AG20443 (cell line): Measurements from ENCODE around the gene RRBP1.

ENCODE experiments used
- DNase-seq: peaks from one replicate; pipeline ENCODE4 v3.0.0; 2012; ENCODE audit warnings: low spot score, mixed read lengths

RRBP1 gene

DNA sequence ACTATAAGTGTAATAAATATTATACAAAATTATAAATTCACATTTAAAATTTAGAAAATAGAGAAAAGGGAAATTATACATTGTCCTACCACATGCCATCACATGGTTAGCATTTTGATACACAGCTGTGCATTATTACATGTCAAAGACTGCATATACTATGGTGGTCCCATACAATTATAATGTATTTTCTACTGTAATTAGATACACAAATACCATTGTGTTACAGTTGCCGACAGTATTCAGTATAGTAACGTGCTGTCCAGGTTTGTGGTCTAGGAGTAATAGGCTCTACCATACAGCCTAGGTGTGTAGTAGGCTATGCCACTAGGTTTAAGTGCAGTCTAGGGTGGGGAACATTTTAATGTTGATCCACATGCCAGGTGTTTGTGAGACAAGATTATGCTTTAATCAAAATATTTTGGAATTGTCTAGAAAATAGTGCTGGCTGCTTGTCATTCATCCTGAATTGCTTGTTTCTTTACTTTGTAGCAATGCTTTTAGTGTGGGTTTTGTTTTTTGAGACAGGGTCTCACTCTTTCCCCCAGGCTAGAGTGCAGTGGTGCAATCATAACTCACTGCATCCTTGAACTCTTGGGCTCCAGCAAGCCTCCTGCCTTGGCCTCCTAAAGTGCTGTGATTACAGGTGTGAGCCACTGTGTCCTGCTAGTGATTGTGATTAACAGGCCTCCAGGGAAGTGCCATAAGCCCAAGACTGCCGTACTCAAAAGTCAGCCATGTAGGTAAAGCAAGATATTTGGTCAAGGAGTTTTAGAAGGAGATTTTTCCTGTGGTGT lies 73.1 kb downstream of the RRBP1 start:
- no peak for DNase-seq

DNA sequence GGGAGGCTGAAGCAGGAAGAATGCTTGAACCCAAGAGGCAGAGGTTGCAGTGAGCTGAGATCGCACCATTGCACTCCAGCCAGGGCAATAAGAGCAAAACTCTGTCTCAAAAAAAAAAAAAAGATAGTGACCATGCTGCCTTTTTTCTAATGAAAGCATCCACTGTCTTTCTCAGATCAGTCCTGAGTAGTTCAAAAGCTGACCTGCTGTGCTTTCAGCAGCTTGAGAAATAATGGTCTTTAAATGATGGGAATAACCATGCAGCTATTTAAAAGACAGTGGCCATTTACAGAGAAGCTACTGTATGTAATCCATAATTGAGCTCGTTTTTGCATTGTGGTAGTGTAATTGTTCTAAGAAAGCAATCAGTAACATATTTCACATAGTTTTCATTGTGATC lies 76.0 kb downstream of the RRBP1 start:
- DNase-seq: no peak

DNA sequence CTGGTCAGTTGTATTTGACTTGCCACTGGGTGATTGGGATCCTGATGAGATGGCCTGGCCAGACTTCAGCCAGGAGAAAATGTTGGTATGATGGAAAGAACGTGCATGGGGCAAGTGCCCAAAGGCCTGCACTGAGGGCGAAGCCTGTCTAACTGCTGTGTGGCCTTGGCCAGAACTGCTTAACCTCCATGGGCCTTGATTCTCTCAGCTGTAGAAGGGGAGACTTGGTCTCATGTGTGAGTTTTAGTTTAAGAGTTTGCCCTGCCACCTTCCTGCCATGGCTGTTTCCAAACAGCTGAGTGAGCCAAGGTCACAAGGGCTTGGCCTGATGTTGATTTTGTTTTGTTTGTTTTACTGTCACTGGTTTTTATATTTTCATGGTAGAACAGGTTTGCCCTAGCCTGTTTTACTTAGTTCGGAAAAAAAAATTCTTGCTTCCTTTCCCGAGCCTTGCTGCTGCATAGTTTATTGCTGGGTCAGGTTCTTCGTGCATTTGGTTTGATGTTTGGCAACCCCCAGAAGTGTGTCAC lies 76.8 kb downstream of the RRBP1 start:
- no peak for DNase-seq

DNA sequence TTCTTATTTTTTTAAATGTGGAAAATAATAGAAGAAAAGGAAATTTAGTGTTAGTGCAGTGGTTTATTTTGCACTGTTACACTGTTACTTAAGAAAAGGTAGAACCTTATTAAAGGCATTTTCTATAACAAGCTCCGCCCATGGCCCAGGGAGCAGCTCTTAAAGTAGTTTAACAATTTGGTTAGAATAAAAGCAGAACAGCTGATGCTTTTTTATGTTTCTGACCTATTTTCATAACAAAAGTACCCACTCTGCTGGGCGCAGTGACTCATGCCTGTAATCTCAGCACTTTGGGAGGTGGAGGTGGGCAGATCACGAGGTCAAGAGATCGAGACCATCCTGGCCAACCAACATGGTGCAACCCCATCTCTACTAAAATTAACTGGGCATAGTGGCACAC lies 79.5 kb downstream of the RRBP1 start:
- DNase-seq: no peak

DNA sequence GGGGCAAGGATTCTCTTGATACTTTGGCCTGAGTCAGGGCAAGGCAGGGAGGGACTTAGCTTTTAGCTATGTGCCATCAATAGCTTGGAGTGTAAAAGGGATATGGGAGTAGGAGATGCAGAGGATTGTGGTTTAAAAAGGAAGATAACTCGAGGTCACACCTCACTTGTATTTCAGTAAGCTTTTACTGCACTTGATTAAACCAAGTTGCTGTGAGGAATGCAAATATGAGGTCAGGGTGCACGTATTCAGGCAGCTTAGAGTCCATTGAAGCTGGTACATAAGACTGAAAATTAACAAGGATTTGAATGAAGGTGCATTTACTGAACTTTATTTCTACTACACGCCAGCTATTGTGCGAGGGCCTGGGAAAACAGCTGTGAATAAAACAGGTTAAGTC lies 80.1 kb downstream of the RRBP1 start:
- DNase-seq: no peak

DNA sequence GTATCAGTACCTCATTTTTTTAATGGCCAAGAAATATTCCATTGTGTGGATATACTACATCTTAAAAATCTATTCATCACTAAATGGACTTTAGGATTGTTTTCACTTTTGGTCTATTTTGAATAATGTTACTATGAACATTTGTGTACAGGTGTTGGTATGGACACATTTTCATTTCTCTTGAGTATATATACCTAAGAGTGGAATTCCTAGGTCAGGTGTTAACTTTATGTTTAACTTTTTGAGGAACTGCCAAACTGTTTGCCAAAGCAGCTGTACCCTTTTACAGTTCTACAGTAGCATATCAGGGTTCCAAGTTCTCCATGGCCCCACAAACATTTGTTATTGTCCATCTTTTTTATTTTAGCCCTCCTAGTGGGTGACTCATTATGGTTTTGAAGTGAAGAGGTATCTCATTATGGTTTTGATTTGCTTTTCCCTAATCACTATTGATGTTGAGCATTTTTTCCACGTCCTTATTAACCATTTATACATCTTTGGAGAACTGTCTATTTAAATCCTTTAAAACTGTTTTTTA lies 84.0 kb downstream of the RRBP1 start:
- no peak for DNase-seq

DNA sequence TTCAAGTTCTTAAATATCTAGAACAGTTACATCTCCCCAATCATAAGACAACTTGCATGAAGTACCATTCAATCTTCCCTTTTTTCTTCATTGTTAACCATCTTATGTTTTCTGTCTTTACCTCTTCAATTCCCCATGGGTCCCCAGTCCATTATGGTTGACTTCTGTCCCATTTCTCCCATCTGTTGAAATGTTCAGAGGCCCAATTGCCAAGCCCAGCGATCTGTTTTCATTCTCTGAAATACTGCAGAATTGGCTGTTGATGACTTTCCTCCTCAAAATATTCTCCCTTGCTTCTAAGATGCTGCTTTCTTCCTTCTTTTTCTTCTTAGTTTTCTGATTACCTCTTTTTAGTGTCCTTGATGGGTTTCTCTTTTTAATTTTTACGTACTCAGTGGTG lies 86.2 kb downstream of the RRBP1 start:
- no peak for DNase-seq

DNA sequence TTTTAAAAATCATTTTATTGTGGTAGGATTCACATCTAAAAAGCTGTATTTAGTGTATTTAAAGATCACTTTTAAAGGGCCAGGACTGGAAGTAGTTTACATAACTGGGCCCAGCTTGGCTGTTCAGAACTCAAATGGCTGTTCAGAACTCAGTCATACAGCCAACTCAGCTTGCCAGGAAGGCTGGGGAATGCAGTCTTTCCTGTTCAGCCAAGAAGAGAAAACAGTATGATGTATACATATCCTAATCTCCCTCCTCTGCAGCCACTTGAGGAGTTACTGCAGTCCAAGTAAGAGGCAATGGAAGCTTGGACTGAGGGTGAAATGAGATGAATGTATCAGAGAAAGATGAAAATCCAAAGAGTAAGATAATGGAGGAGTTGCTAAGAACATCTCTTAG lies 87.6 kb downstream of the RRBP1 start:
- DNase-seq: peak; percentile 36

DNA sequence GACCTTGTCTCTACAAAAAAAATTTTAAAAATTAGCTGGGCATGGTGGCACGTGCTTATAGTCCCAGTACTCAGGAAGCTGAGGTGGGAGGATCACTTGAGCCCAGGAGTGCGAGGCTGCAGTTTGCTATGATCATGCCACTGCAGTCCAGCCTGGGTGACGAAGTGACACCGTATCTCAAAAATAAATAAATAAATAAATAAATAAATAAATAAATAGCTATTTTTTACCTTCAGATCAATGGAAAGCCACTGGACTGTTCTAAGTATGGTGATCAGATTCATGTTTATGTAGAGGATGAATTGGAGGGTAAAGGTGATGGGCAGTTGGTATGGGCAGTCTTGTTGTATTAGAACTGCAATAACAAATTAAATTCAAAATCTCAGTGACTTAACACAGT lies 88.1 kb downstream of the RRBP1 start:
- no peak for DNase-seq

DNA sequence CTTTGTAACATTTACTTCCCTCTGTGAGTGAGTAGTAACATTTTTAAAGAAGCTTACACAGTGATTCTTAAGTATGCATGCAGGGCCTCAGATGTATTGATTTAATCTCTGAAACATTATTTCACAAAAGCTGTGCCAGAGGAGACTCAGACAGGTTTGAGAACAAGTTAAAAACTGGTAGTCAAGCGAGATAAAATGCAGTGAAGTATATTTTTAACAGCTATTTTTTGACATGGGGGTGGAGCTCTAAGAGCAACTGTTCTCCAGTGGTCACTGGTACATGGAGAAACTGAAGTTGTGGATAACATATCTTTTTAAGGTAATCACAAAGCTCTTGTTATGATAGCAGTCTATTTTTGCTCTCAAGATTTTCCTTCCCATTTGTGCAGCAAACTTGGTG lies 91.8 kb downstream of the RRBP1 start:
- no peak for DNase-seq

DNA sequence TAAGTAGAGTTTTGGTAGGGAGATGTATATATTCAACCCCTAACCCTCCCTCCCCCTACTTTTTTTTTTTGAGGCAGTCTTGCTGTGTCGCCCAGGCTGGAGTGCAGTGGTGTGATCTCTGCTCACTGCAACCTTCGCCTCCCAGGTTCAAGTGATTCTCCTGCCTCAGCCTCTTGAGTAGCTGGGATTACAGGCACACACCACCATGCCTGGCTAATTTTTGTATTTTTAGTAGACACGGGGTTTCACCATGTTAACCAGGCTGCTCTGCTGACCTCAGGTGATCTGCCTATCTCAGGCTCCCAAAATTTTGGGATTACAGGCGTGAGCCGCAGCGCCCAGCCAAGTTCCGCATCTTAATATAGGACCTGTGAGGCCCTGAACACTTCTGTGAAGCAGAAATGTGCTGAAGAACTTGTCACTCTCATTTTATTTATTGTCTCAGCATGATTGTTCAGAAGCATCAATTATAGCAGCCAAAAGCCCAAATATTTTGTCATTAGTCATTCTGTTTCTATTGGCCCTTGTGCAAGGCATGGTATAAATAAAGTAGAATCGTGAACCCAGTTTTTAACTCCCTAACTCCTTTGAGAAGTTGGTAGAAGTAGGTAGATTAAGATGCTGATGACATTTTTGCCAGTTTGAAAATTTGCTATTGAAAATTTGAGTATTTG lies 92.7 kb downstream of the RRBP1 start:
- DNase-seq: peak; percentile 22

DNA sequence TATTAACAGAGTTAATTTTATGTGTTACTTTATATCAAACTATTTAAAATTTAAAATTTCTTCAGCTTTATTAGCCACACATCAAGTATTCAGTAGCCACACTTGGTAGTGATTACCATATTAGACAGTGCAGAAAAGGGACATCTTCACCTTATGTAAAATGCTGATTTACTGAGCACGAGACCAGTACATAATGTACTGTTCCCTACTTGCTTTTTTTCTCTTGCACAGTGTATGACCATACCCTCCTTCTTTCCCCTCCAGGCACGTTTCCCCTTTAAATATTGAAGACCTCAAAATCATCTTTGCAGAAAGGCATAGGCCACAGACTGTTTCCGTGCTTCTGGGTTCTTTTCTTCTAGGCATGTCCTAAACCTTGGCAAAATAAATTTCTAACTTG lies 94.2 kb downstream of the RRBP1 start:
- no peak for DNase-seq

DNA sequence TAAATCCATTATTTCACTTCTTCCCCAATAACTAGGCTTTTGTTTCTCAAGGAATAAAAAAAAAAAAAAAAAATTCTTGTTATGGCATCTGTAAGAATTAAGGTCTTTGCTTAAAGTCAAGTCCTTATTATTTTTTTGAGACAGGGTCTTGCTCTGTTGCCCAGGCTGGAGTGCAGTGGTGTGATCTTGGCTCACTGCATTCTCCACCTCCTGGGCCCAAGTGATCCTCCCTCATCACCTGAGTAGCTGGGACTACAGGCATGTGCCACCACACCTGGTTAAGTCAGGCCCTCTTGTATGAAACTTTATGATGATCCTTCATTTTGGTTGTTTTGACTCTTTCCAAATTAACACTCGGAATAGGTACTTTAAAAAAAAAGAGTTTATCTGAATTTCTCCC lies 94.9 kb downstream of the RRBP1 start:
- no peak for DNase-seq

DNA sequence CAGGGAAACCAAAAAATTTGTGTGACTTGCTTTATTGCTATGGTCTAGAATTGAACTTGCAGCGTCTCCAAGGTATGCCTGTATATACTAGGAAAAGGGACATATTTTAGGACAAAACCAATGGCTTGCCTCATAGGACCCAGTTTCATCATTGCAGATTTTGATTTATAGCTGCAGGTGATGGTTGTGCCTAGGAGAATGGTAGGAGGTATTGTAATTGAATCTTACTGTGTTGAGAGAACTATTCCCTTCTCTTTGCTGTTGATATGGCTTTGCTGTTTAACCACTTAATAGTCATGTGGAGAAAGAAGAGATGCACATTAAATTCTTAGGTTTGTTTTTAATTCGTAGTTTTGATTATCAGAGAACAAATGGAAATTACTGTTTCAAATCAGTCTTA lies 95.8 kb downstream of the RRBP1 start:
- no peak for DNase-seq

DNA sequence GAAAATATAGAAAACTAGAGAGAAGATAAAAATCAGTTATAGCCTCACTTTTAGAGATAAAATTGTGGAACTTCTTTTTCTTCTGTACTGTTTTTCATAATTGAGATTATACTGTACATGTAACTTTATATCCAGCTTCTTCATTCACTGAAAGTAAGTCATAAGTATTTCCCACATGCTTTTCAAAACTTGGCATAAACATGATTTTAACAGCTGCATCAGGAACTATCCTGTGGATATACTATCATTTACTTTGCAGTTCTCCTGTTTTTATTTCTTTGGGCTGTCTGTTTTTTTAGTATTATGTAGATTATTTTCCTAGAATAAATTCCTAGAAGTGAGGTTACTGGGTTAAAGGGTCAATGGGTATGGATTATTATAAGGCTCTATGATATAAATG lies 97.4 kb downstream of the RRBP1 start:
- DNase-seq: no peak

DNA sequence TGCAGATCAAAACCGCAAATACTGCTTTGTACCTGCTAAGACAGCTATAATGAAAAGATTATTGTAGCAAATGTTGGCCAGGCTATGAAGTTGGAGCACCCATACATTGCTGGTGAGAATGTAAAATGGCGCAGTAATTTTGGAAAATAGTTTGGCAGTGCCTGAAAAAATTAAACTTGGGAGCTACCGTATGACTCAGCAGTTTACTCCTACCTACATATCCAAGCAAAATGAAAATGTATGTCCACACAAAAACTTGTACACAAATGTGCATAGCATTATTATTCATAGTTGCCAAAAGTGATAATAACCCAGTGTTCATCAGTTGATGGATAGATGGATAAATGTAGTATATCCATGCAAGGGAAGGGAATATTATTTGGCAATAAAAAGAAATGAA lies 98.9 kb downstream of the RRBP1 start:
- DNase-seq: no peak

DNA sequence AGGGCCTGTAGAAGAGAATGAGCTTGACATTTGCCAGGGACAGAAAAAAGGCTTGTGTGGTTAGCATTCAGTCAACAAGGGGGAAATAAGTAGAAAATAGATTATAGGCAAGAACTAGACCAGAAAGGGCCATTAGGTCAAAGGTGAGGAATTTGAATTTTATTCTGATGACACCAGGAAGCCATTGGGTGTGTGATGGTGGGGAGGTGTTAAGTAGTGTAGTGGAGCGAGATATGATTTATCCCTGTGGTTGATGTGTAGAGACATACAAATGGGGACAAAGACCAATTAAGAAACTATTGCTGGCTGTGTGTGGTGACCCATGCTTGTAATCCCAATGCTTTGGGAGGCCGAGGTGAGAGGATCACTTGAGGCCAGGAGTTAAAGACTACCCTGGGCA lies 101.1 kb downstream of the RRBP1 start:
- DNase-seq: no peak

DNA sequence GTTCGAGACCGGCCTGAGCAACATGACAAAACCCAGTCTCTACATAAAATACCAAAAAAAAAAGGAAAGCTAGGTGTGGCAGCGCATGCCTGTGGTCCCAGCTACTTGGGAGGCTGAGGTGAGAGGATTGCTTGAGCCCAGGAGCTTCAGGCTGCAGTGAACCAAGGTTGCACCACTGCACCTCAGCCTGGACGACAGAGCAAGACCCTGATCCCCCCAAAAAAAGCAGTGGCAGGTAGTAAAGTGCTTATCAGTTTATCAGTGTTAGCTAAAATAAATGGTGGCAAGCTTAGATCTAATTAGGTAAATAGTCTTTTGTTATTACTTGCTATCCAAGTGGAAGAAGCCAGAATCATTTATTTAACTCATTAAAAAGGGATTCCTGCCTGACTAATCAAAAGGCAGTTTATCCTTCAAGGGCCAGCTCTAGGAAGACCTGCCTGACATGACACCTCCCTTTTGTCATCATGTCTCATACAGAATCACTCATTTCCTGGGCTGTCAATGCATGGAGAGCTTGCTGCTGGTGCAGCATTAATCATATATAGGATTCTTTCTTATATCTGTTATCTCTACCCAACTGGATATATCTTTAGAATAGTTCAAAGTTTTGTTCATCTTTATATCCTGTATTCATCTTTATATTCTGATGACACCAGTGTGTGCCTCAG lies 102.5 kb downstream of the RRBP1 start:
- no peak for DNase-seq

DNA sequence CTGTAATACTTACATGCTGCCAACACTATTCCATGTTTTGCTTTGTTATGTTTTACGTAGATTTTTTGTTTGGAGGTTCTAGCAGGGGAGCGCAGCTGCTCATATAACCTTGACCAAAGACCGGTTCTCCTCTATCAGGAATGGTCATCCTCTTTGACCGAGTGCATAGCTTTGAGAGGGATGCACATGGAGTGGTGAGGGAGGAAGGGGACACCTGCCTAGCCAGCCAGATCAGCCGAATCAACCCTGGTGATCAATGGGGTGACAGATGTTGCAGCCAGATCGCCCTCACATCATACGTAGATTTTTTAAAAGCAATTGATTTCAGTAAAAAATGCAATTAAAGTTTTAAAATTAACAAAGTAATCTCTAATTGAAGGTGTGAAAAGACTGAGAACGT lies 105.8 kb downstream of the RRBP1 start:
- no peak for DNase-seq

DNA sequence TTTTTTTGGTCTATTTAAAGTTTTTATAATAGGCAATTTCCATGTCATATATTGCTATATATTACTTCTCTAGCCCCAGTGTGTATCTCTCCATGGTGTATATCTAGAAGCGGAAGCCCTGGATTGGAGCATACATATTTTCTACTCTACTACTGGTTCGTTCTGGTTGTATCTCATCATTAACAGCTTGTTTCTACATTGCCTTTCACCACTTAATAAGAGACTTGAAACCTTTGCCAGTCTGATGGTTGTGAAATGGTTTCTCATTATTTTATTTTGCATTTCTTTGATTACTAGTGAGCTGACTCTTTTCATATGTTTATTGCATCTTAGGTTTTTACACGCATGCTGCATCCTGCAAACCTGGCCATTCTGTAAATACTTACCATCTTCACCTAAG lies 108.6 kb downstream of the RRBP1 start:
- no peak for DNase-seq

DNA sequence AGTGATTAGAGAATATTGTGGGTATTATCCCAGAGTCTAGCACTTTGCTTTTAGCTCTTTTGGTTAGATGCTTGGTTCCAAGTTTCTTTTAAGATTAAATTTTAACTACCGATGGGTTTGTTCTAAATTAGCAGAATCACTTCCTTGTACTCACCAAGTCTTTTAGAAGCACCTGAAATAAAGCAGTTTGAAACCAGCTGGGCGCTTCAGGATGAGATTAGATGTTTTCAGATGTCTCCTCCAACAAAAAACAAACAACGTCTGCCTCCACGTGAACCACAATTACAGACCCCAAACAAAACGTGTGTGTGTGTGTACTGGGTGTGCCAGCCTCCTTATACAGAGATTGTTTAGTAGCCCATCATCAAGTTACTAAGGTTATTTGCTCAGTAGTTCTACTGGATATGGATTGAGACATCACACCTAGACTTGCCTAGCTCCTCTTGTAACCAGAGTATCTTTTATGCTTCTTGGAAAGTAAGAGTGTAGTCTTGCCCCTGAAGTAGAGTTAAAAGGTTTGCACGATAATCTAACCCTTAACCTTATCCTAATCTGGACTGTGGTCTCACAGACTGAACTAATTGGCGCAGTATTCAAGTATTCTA lies 109.9 kb downstream of the RRBP1 start:
- no peak for DNase-seq

DNA sequence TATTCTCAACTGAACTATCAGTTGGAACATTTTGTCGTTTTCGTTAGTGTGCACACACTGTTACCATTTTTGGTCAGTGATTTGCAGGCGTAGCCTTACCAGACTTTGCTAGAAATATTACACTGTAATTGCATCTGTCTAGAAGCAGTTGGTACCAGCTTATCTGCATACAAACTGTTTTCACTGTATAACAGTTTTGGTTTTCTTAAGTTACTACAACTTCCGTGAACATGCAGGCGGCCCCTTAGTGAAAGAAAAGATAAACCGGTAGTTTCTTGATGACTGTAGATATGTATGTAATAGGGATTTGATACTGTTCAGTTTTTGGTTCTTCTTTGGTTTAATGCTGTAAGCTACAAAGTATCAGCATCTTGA lies 110.9 kb downstream of the RRBP1 start:
- DNase-seq: no peak
